Measurements from ENCODE around the gene IL17F. TPM values are rescaled to one million over a fixed set of nuclear protein-coding genes. Genes with fewer than 3 reads are reported as not detected.

IL17F gene
- polyA plus RNA-seq, 1 of the 3 experiments (the other 2 are of a cell fraction): not detected

- ChIA-PET POLR2A (no interaction called here), CTCF (interaction anchor here (0.6 to 6.0 kb wide), 3 partner anchors 10 to 803 kb away, joined by 3 to 31 read pairs (median 4); no protein-coding TSS in a partner anchor)
- H3K36me3 ChIP-seq (replicated peaks in 1 of 2; ENCODE audit: control insufficient read depth in 1 of 2, insufficient read depth in 2 of 2, low read length in 1 of 2): no peaks in the 10 kb centered on the region
These were observed 912 bp downstream of the IL17F start for GRCh38 chr6:52243282-52243893.

More at GRCh38 chr6:52243282-52243893, 912 bp downstream of the IL17F start:
- Histone ChIP-seq H3K4me2 (no peak overlapping the region), H2AFZ (ENCODE audit: low read depth) (no peak overlapping the region), H3K27me3 (ENCODE audit: insufficient read depth) (peaks cover 4% of the 10 kb centered on the region), H3F3A (replicated peaks; ENCODE audit: insufficient read depth) (no peaks in the 10 kb centered on the region), H3K4me1 (ENCODE audit: control insufficient read depth in 1 of 2, insufficient read depth in 2 of 2, low read depth in 1 of 2, low read length in 1 of 2) (no peaks in the 10 kb centered on the region), H3K27ac (ENCODE audit: low read depth in 2 of 2, low read length in 1 of 2) (no peak overlapping the region), H3K9me2 (no peaks in the 10 kb centered on the region), H4K20me1 (ENCODE audit: insufficient read depth) (no peaks in the 10 kb centered on the region), H3K9ac (no peak overlapping the region), H3K9me3 (no peaks in the 10 kb centered on the region), H3K79me2 (ENCODE audit: insufficient read depth) (no peaks in the 10 kb centered on the region), H3K4me3 (ENCODE audit: low read depth in 2 of 2, low read length in 1 of 2) (no peak overlapping the region)
- WGBS (ENCODE audit: low lambda C conversion rate): 66% methylated on average over 4 of the region's 4 CpGs
- DNase-seq: no peak
- no peak for TF ChIP-seq USF1 (IDR thresholded peaks at IDR 0.05; ENCODE audit: borderline replicate concordance, low read depth)
- no peak for TF ChIP-seq USF2 (IDR thresholded peaks at IDR 0.05; ENCODE audit: borderline replicate concordance, low read depth, low read length)
- no peak for TF ChIP-seq MXI1 (IDR thresholded peaks at IDR 0.05; ENCODE audit: low read depth, low read length)
- TF ChIP-seq REST (IDR thresholded peaks at IDR 0.05; ENCODE audit: low read depth, low read length): no peak
- no peak for TF ChIP-seq NFIC (IDR thresholded peaks at IDR 0.05; ENCODE audit: borderline replicate concordance)

Measured in SK-N-SH (cell line).